ENCODE data around the gene MRPL4.

DNA sequence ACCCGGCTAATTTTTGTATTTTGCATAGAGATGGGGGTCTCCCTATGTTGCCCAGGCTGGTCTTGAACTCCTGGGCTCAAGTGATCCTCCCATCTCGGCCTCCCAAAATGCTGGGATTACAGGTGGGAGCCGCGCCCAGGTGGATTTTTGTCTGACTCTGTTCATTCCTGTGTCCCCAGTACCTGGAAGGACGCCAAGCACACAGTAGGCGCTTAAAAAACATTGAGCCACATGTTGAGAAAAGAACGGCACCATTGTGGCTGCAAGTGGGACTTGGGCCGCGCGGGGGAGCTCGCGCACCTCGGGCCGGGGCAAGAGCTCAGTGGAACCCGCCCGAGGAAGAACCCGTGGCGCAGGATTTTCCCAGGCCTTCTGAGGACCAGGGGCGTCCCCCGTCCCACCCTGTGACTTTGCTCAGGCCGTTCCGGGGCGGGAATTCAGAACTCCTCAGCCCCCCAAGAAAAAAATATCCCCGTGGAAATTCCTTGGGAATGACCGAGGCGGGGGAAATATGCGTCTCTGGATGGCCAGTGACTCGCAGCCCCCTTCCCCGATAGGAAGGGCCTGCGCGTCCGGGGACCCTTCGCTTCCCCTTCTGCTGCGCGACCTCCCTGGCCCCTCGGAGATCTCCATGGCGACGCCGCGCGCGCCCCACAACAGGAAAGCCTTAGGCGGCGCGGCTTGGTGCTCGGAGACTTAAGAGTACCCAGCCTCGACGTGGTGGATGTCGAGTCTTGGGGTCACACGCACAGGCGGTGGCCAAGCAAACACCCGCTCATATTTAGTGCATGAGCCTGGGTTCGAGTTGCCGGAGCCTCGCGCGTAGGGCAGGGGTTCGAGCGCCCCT, 17.5 kb downstream of the MRPL4 start:
- TF ChIP-seq POLR2A (IDR thresholded peaks at IDR 0.05): no peak
- TF ChIP-seq, protein P1, sequence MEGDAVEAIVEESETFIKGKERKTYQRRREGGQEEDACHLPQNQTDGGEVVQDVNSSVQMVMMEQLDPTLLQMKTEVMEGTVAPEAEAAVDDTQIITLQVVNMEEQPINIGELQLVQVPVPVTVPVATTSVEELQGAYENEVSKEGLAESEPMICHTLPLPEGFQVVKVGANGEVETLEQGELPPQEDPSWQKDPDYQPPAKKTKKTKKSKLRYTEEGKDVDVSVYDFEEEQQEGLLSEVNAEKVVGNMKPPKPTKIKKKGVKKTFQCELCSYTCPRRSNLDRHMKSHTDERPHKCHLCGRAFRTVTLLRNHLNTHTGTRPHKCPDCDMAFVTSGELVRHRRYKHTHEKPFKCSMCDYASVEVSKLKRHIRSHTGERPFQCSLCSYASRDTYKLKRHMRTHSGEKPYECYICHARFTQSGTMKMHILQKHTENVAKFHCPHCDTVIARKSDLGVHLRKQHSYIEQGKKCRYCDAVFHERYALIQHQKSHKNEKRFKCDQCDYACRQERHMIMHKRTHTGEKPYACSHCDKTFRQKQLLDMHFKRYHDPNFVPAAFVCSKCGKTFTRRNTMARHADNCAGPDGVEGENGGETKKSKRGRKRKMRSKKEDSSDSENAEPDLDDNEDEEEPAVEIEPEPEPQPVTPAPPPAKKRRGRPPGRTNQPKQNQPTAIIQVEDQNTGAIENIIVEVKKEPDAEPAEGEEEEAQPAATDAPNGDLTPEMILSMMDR (IDR thresholded peaks at IDR 0.05): peak; percentile 93 to 98 (median 96)
